HG02852 (cell line): ENCODE data around the gene ABHD12.

Experiments
- ATAC-seq: cut with Tn5 transposase; IDR thresholded peaks from one replicate; pipeline ENCODE4 v1.9.1; 2021; ENCODE audit warnings: mild to moderate bottlenecking, moderate library complexity; ENCODE audit not compliant: unreplicated experiment

The ABHD12 gene

GRCh38 chr20:25291432-25292133 lies 99.1 kb downstream of the ABHD12 start:
- no peak for ATAC-seq

GRCh38 chr20:25290646-25291431 lies 99.8 kb downstream of the ABHD12 start:
- no peak for ATAC-seq

GRCh38 chr20:25289886-25290597 lies 100.6 kb downstream of the ABHD12 start:
- no peak for ATAC-seq

- peak; percentile 94 for ATAC-seq
Observed at GRCh38 chr20:25288291-25289181, 102.1 kb downstream of the ABHD12 start.

- no peak for ATAC-seq
Observed at GRCh38 chr20:25287631-25288290, 102.9 kb downstream of the ABHD12 start.

- ATAC-seq, result no peak
Observed at GRCh38 chr20:25286917-25287316, 103.7 kb downstream of the ABHD12 start.

- ATAC-seq, result no peak
Observed at GRCh38 chr20:25285856-25286798, 104.5 kb downstream of the ABHD12 start.

- no peak for ATAC-seq
Observed at GRCh38 chr20:25285091-25285647, 105.5 kb downstream of the ABHD12 start.

- no peak for ATAC-seq
Observed at GRCh38 chr20:25284131-25284601, 106.5 kb downstream of the ABHD12 start.

- no peak for ATAC-seq
Observed at GRCh38 chr20:25283221-25283951, 107.2 kb downstream of the ABHD12 start.

- ATAC-seq, result no peak
Observed at GRCh38 chr20:25282796-25283195, 107.8 kb downstream of the ABHD12 start.

- ATAC-seq, result peak; percentile 19
Observed at GRCh38 chr20:25282034-25282781, 108.4 kb downstream of the ABHD12 start.

- peak; percentile 68 for ATAC-seq
Observed at GRCh38 chr20:25281541-25281991, 109.1 kb downstream of the ABHD12 start.

GRCh38 chr20:25280574-25281535 lies 109.8 kb downstream of the ABHD12 start:
- ATAC-seq, result no peak

- ATAC-seq, result no peak
Observed at GRCh38 chr20:25280051-25280573, 110.5 kb downstream of the ABHD12 start.

GRCh38 chr20:25279403-25279802 lies 111.2 kb downstream of the ABHD12 start:
- no peak for ATAC-seq
